Tibial nerve (tissue), 4 donors: Measurements from ENCODE around the gene FBN2. TPM values are rescaled to one million over a fixed set of nuclear protein-coding genes. Genes with fewer than 3 reads are reported as not detected.

Experiments used
- DNase-seq, 2 donors: peaks; one replicate each; pipeline ENCODE4 v3.0.0-alpha.2; 2019; ENCODE audit warnings: low spot score in 2 of 2
- H3K27ac ChIP-seq, 4 donors: fragments of 200-600 bp; sonication (generic) in 3 of 4; one replicate each; pipeline ENCODE4 v1.5.1; 2017 to 2019; ENCODE audit warnings: mild to moderate bottlenecking in 1 of 4
- H3K27me3 ChIP-seq, 2 donors: fragments of 200-600 bp; sonication (generic) in 1 of 2; one replicate each; pipeline versions ENCODE4 v1.5.1 to v1.6.0; 2017 to 2019
- H3K36me3 ChIP-seq, 3 donors: fragments of 200-600 bp; sonication (generic); one replicate each; pipeline ENCODE4 v1.5.1; 2018 to 2019
- H3K4me1 ChIP-seq, 4 donors: fragments of 200-600 bp; sonication (generic) in 3 of 4; one replicate each; pipeline ENCODE4 v1.5.1; 2017 to 2019
- H3K4me3 ChIP-seq, 4 donors: fragments of 200-600 bp; sonication (generic) in 3 of 4; one replicate each; pipeline ENCODE4 v1.5.1; 2017 to 2019; ENCODE audit warnings: mild to moderate bottlenecking in 1 of 4, moderate library complexity in 1 of 4
- H3K9me3 ChIP-seq, 4 donors: fragments of 200-600 bp; sonication (generic) in 3 of 4; one replicate each; pipeline ENCODE4 v1.5.1; 2017 to 2019
- EP300 ChIP-seq, 2 donors: sonication (generic); formaldehyde crosslinking; IDR thresholded peaks; one replicate each; pipeline ENCODE4 v1.6.1; 2017; ENCODE audit warnings: antibody characterized with exemption in 2 of 2, mild to moderate bottlenecking in 1 of 2
- POLR2A ChIP-seq, 2 donors: fragments of 450-650 bp; IDR thresholded peaks; one replicate each; pipeline ENCODE4 v1.6.1; 2017; ENCODE audit warnings: antibody characterized with exemption in 2 of 2, mild to moderate bottlenecking in 2 of 2, moderate library complexity in 2 of 2
- WGBS, 2 donors: methylation state at CpG; one replicate each; pipeline ENCODE4 v1.1.5; 2018; 5-methylcytosine and 5-hydroxymethylcytosine counted together
- total RNA-seq, 4 donors: library from RNA; depleted of rRNA; stranded (reverse); fragments of >200 nt; gene quantifications; one replicate each; pipeline ENCODE4 v1.1.0, GENCODE V29; 2016
- TF ChIP-seq, protein P1 (sequence below), 5 experiments: fragments of 200-600 bp in 3 of 5; fragments of 450-650 bp in 2 of 5; sonication (generic) in 3 of 5; IDR thresholded peaks; one replicate each; pipeline ENCODE4 v1.5.1; 2016 to 2019; ENCODE audit warnings: antibody characterized with exemption in 5 of 5, mild to moderate bottlenecking in 3 of 5, moderate library complexity in 2 of 5

FBN2 gene
- total RNA-seq, 4 donors from 2014 or later: 1.2 to 6.3 (median 3.6) TPM

DNA sequence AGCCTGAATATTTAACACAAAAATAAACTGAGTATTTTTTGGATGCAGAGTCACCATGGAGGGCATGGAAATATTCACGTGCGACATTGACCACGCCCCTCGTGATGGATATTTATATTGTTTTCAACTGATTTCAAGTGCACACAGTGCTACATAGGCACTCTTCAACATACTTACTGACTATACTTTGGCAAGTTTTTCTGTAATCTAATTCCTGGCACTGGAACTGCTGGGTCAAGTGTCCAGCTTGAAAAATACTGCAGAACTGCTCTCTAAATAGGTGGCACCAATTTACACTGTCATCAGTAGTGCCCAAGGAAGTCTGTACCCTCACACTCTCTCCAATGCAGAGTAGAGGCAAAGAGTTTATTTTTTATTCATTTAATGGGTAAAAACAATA lies 65.1 kb downstream of the FBN2 start:
- Histone ChIP-seq H3K27me3 (no peaks in the 10 kb centered on the region), H3K9me3 (no peaks in the 10 kb centered on the region), H3K4me1 (no peaks in the 10 kb centered on the region), H3K27ac (no peak overlapping the region), H3K36me3 (no peaks in the 10 kb centered on the region), H3K4me3 (no peak overlapping the region)
- TF ChIP-seq, protein P1, sequence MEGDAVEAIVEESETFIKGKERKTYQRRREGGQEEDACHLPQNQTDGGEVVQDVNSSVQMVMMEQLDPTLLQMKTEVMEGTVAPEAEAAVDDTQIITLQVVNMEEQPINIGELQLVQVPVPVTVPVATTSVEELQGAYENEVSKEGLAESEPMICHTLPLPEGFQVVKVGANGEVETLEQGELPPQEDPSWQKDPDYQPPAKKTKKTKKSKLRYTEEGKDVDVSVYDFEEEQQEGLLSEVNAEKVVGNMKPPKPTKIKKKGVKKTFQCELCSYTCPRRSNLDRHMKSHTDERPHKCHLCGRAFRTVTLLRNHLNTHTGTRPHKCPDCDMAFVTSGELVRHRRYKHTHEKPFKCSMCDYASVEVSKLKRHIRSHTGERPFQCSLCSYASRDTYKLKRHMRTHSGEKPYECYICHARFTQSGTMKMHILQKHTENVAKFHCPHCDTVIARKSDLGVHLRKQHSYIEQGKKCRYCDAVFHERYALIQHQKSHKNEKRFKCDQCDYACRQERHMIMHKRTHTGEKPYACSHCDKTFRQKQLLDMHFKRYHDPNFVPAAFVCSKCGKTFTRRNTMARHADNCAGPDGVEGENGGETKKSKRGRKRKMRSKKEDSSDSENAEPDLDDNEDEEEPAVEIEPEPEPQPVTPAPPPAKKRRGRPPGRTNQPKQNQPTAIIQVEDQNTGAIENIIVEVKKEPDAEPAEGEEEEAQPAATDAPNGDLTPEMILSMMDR (IDR thresholded peaks at IDR 0.05): no peak
- no peak for DNase-seq
- 89 to 95% methylated on average over 4 of the region's 4 CpGs for WGBS, 2 donors

DNA sequence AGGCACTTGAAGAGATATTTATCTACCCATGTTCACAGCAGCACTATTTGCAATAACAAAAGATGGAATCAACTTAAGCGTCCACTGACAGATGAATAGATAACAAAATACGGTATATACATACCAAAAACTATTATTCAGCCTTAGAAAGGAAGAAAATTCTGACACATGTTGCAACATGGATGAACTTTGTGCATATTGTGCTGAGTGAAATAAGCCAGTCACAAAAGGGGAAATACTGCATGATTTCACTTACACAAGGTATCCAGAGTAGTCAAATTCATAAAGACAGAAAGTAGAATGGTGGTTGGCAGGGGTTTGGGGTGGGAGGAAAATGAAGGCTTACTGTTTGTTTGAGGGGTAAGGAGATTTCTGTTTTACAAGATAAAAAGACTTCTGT lies 66.0 kb downstream of the FBN2 start:
- no peak for DNase-seq
- Histone ChIP-seq H3K4me3 (no peak overlapping the region), H3K9me3 (no peaks in the 10 kb centered on the region), H3K27me3 (no peaks in the 10 kb centered on the region), H3K4me1 (no peaks in the 10 kb centered on the region), H3K27ac (no peak overlapping the region), H3K36me3 (no peaks in the 10 kb centered on the region)
- 82% methylated on average over 2 of the region's 2 CpGs for WGBS, 2 donors
- no peak for TF ChIP-seq POLR2A (IDR thresholded peaks at IDR 0.05)

DNA sequence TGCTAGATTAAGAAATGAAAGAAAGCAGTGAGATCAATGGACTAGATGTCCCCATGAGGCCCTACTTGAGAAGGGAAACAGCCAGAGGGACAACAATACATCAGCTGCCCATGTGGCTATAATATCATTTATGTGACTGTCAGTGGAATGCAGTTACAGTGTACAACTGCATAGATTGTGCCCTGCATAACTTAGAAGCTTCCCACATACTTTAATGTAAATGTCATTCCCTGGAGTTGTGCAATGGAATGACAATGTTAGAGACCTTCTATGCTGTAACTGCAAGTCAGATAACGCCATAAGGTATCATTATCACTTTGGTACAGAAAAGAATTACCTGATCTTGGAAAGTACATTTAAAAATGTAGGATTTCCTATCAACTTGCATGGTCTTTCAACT lies 67.4 kb downstream of the FBN2 start:
- no peaks in the 10 kb centered on the region for H3K9me3 ChIP-seq
- TF ChIP-seq EP300 (IDR thresholded peaks at IDR 0.05): no peak
- TF ChIP-seq POLR2A (IDR thresholded peaks at IDR 0.05): no peak
- TF ChIP-seq, protein P1 (IDR thresholded peaks at IDR 0.05): no peak
- no peaks in the 10 kb centered on the region for H3K36me3 ChIP-seq
- no peak overlapping the region for H3K27ac ChIP-seq
- no peak overlapping the region for H3K4me3 ChIP-seq
- 62 to 71% methylated on average over 1 of the region's 1 CpG for WGBS, 2 donors
- DNase-seq: no peak
- no peaks in the 10 kb centered on the region for H3K27me3 ChIP-seq
- H3K4me1 ChIP-seq: no peaks in the 10 kb centered on the region

DNA sequence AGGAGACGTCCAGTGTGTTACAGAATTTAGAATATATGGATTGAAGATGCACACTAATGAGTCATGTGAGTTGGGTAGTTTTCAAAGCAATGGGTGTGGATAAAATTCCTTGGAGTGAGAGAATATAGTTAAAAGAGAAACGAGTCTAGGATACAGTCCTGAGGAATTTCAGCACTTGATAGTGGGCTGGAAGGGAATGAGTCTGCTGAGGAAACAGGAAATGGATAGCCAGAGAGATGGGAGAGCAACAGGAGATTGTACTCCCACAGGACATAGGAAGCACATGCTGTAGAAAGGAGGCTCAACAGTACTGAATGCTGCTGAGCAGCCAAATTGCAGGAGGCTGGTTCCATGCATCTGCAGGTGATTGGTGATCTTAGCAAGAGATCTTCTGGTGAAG lies 68.1 kb downstream of the FBN2 start:
- no peak for DNase-seq
- Histone ChIP-seq H3K27me3 (no peaks in the 10 kb centered on the region), H3K36me3 (no peaks in the 10 kb centered on the region), H3K27ac (no peak overlapping the region), H3K4me3 (no peak overlapping the region), H3K4me1 (no peaks in the 10 kb centered on the region), H3K9me3 (no peaks in the 10 kb centered on the region)
- WGBS, 2 donors: 51 to 69% methylated on average over 2 of the region's 2 CpGs
- TF ChIP-seq, protein P1 (IDR thresholded peaks at IDR 0.05): no peak
- TF ChIP-seq POLR2A (IDR thresholded peaks at IDR 0.05) (no peak), EP300 (IDR thresholded peaks at IDR 0.05) (no peak)

DNA sequence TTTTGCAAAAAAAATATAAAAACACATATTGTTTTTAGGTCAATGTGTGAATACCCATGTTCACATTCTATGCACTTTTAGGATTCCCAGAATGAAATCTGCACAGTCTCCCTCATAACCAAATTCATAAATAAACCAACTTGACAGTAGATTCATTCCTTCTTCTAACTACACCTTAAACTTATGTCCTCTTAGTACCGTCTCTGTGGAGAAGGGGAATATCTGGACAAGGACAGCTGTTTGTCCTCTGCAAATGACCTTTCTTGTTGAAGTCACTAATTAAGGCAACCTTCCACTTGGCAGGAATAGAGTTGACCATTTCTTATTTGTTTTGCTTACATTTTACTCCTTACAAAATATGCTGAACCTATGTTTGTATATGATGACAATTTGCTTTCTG lies 71.1 kb downstream of the FBN2 start:
- no peaks in the 10 kb centered on the region for H3K9me3 ChIP-seq
- WGBS, 2 donors: 42 to 49% methylated on average over 1 of the region's 1 CpG

More for the DNA sequence above, 71.1 kb downstream of the FBN2 start:
- H3K4me3 ChIP-seq: no peak overlapping the region
- no peak for TF ChIP-seq POLR2A (IDR thresholded peaks at IDR 0.05)
- TF ChIP-seq EP300 (IDR thresholded peaks at IDR 0.05): no peak
- TF ChIP-seq, protein P1 (IDR thresholded peaks at IDR 0.05): no peak
- no peaks in the 10 kb centered on the region for H3K36me3 ChIP-seq
- no peak overlapping the region for H3K27ac ChIP-seq
- H3K27me3 ChIP-seq: no peaks in the 10 kb centered on the region
- H3K4me1 ChIP-seq: no peaks in the 10 kb centered on the region
- DNase-seq: no peak
